Measurements from ENCODE around the gene GRK2. TPM values are rescaled to one million over a fixed set of nuclear protein-coding genes. Genes with fewer than 3 reads are reported as not detected.
A peak's percentile ranks its signal among the peaks of the same experiment; 100 is the strongest.

The GRK2 gene
- total and polyA plus RNA-seq, 11 donors = 40.1 to 107 (median 50.1) TPM

- TF ChIP-seq POLR2A (IDR thresholded peaks at IDR 0.05) = no peak
- TF ChIP-seq CTCF (IDR thresholded peaks at IDR 0.05) = no peak
- H3K27ac ChIP-seq = peak overlapping the region in 4 of 12 donors; percentile 7 to 100 (median 27)
- no peaks in the 10 kb centered on the region for H3K27me3 ChIP-seq
- intact Hi-C loops (cut with DNase I) = no loop called here
- DNase-seq (peak in 4 of 5 donors; percentile 20 to 54 (median 24)), ATAC-seq (no peak)
- no peak overlapping the region for H3K4me3 ChIP-seq
- WGBS, 4 donors = 87 to 92% (median 89%) methylated on average over 12 to 20 of the region's 20 CpGs
- H3K4me1 ChIP-seq = peaks cover 5 to 97% (median 29%) of the 10 kb centered on the region in 12 donors
- H3K9me3 ChIP-seq = no peaks in the 10 kb centered on the region
- peaks cover 6 to 97% (median 80%) of the 10 kb centered on the region in 9 donors for H3K36me3 ChIP-seq
Observed at GRCh38 chr11:67282155-67282875, 16.0 kb downstream of the GRK2 start.

GRCh38 chr11:67282876-67283371 lies 16.7 kb downstream of the GRK2 start:
- no peak overlapping the region for H3K4me3 ChIP-seq
- 85 to 98% (median 94%) methylated on average over 6 to 11 of the region's 11 CpGs for WGBS, 4 donors
- H3K36me3 ChIP-seq = peaks cover 6 to 95% (median 80%) of the 10 kb centered on the region in 9 donors
- peak overlapping the region in 6 of 12 donors; percentile 7 to 100 (median 27) for H3K27ac ChIP-seq
- intact Hi-C loops (cut with DNase I) = no loop called here
- peaks cover 8 to 97% (median 30%) of the 10 kb centered on the region in 12 donors for H3K4me1 ChIP-seq
- DNase-seq (peak in 4 of 5 donors; percentile 7 to 48 (median 22)), ATAC-seq (no peak)
- no peak for TF ChIP-seq CTCF (IDR thresholded peaks at IDR 0.05)
- no peak for TF ChIP-seq POLR2A (IDR thresholded peaks at IDR 0.05)
- H3K9me3 ChIP-seq = no peaks in the 10 kb centered on the region
- H3K27me3 ChIP-seq = no peaks in the 10 kb centered on the region

GRCh38 chr11:67283481-67283963 lies 17.2 kb downstream of the GRK2 start:
- Histone ChIP-seq H3K27ac (peak overlapping the region in 5 of 12 donors; percentile 22 to 100 (median 41)), H3K4me1 (peaks cover 7 to 95% (median 29%) of the 10 kb centered on the region in 12 donors), H3K36me3 (peaks cover 6 to 89% (median 80%) of the 10 kb centered on the region in 9 donors), H3K9me3 (no peaks in the 10 kb centered on the region), H3K27me3 (no peaks in the 10 kb centered on the region), H3K4me3 (peak overlapping the region in 1 of 12 donors; percentile 89)
- TF ChIP-seq CTCF (IDR thresholded peaks at IDR 0.05) = no peak
- TF ChIP-seq POLR2A (IDR thresholded peaks at IDR 0.05) = no peak
- intact Hi-C loops (cut with DNase I) = no loop called here
- DNase-seq (peak in 4 of 5 donors; percentile 27 to 60 (median 42)), ATAC-seq (peak in 3 of 4 donors; percentile 4 to 33 (median 28))
- WGBS, 4 donors = 77 to 89% (median 86%) methylated on average over 11 to 13 of the region's 13 CpGs

Data from heart left ventricle (tissue), 16 donors.